ENCODE data around the gene DHX36. TPM values are rescaled to one million over a fixed set of nuclear protein-coding genes. Genes with fewer than 3 reads are reported as not detected.

Gene DHX36
- total RNA-seq, 2 experiments from 2014 or later: 73.1 to 74.0 TPM

DNA sequence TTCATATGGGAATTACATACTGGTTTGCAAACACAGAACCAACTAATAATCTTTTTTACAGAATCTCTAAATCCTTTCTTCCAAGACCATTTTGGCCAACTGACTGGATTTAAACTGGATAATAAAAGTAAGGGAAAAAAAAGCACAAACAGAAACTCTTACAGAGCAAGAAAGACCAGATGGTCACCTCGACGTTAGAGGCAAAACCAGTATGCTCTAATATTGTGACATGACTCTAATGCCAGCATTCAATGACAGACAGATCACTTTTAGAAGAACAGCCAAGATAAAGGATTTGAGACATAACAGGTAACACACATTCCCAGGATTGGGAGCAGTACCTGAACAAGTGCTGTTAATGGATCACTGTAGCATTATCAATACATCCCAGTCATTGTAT is 50.9 kb downstream of the DHX36 start:
- Mint-ChIP-seq H3K9me3 (peaks cover 1% of the 10 kb centered on the region), H3K4me1 (peaks cover 1% of the 10 kb centered on the region), H3K27me3 (no peaks in the 10 kb centered on the region), H3K4me3 (no peak overlapping the region), H3K36me3 (ENCODE audit: low read depth) (peaks cover 65% of the 10 kb centered on the region), H3K27ac (no peak overlapping the region)
- ChIA-PET CTCF (no interaction called here), POLR2A (no interaction called here)
- no peak for DNase-seq

DNA sequence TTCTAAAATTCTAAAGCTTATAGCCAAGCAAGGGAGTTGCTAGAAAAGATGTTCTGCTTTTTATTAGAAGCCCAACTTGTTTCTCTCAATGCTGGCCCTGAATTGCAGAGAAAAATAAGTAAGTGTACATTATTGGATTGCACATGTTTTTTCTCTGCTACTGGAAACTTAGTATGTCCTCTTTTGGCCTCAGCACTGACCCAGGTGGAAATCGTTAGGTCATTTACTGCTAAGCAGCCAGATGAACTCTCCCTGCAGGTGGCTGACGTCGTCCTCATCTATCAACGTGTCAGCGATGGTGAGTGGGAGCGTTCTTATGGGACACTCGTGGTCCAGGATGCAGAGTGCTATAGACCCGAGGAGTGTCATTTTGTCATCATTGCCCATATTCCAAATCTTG is 69.8 kb downstream of the DHX36 start:
- CTCF ChIA-PET: interaction anchor here (1.7 to 2.7 kb wide), 2 partner anchors 8 to 134 kb away, joined by 4 to 9 read pairs; partner anchors contain the start of gene ARHGEF26
- no peaks in the 10 kb centered on the region for H3K9me3 Mint-ChIP-seq
- POLR2A ChIA-PET: no interaction called here
- no peak overlapping the region for H3K27ac Mint-ChIP-seq
- DNase-seq: no peak
- H3K4me1 Mint-ChIP-seq: no peaks in the 10 kb centered on the region
- no peak overlapping the region for H3K4me3 Mint-ChIP-seq
- H3K36me3 Mint-ChIP-seq (ENCODE audit: low read depth): peaks cover 55% of the 10 kb centered on the region
- no peaks in the 10 kb centered on the region for H3K27me3 Mint-ChIP-seq

DNA sequence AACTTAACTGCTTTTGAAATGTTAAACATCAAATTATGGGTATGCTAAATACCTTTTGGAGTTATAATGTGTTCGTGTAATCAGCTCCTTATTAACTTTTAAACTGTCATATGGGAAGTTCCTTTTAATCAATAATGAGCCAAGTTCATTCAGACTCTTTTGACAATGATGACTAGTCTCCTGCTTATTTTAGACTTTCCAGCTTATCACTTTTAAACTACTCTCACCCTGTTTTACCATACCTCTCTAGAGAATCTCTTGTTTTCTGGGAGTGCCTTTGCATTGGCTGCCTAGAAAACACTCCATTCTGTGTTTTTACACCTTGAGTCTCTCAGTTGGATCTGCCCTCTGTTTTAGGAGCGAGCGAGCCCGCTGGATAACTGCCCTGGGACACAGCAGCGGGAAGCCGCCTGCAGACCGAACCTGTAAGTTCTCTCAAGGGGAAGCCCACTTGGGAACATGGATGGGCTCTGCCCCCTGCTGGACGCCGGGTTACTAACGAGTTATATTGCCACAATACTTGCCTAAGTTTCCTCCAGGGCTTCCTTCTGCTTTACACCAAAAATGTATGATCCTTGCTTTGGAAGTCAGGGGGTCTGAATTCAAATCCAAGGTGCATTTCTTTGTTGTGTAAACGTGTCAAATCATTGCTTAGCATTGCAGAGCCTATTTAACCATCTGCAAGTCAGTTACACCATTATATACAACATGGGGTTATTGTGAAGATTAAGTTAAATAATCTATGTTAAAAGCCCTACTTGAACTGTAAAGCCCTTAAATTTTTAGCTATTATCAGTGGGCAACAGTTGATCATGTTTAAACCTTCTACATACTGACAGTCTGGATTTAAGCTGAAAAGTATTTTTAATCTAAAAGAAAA is 71.3 kb downstream of the DHX36 start:
- DNase-seq: peak; percentile 68
- POLR2A ChIA-PET: no interaction called here
- Mint-ChIP-seq H3K27ac (no peak overlapping the region), H3K9me3 (no peaks in the 10 kb centered on the region), H3K27me3 (no peaks in the 10 kb centered on the region), H3K4me1 (no peaks in the 10 kb centered on the region), H3K4me3 (no peak overlapping the region), H3K36me3 (ENCODE audit: low read depth) (peaks cover 46% of the 10 kb centered on the region)
- CTCF ChIA-PET: interaction anchor here (0.7 to 2.7 kb wide), 12 partner anchors 10 to 809 kb away, joined by 3 to 9 read pairs (median 3); partner anchors contain the start of gene ARHGEF26

DNA sequence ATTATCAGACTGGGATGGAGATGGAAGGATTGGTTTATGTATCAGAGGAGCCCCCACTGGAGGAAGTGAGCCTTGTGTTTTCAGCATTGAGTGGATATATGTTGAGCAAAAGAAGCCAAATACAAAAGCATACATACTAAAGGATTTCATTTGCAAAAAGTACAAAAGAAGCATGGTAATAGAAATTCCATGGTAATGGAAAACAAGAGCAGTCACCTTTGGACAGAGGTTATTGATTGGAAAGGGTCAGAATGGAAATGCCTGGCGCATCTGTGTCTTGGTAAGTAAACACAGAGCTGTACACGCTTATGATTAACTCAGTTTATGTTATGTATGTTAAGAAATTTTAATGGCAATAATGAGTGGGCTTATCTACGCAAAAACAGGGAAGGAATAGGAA is 72.7 kb downstream of the DHX36 start:
- no peaks in the 10 kb centered on the region for H3K9me3 Mint-ChIP-seq
- no peak overlapping the region for H3K27ac Mint-ChIP-seq
- H3K36me3 Mint-ChIP-seq (ENCODE audit: low read depth): peaks cover 46% of the 10 kb centered on the region
- ChIA-PET CTCF (no interaction called here), POLR2A (no interaction called here)
- H3K4me3 Mint-ChIP-seq: no peak overlapping the region
- H3K4me1 Mint-ChIP-seq: no peaks in the 10 kb centered on the region
- DNase-seq: no peak
- H3K27me3 Mint-ChIP-seq: no peaks in the 10 kb centered on the region

DNA sequence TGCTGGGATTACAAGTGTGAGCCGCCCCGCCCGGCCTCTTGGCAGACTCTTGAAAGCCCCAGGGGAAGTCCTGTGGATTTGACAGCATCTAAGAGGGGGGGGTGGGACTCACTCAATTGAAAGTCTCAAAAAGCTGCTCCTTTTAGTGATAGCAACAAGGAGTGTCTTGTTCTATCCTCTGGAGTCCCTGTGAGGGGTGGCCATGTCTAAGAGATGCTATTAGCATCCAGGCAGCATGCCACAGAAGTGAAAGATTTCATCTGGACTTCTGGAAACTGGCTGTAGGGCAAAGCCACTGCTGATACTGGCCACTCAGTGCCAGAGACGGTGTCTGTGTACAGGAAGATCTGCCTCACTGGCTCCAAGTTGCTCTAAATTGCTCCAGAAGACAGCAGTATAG is 74.0 kb downstream of the DHX36 start:
- no peak for DNase-seq
- no peak overlapping the region for H3K27ac Mint-ChIP-seq
- no peak overlapping the region for H3K4me3 Mint-ChIP-seq
- ChIA-PET POLR2A (no interaction called here), CTCF (no interaction called here)
- H3K36me3 Mint-ChIP-seq (ENCODE audit: low read depth): peaks cover 43% of the 10 kb centered on the region
- peaks cover 1% of the 10 kb centered on the region for H3K4me1 Mint-ChIP-seq
- no peaks in the 10 kb centered on the region for H3K27me3 Mint-ChIP-seq
- no peaks in the 10 kb centered on the region for H3K9me3 Mint-ChIP-seq

DNA sequence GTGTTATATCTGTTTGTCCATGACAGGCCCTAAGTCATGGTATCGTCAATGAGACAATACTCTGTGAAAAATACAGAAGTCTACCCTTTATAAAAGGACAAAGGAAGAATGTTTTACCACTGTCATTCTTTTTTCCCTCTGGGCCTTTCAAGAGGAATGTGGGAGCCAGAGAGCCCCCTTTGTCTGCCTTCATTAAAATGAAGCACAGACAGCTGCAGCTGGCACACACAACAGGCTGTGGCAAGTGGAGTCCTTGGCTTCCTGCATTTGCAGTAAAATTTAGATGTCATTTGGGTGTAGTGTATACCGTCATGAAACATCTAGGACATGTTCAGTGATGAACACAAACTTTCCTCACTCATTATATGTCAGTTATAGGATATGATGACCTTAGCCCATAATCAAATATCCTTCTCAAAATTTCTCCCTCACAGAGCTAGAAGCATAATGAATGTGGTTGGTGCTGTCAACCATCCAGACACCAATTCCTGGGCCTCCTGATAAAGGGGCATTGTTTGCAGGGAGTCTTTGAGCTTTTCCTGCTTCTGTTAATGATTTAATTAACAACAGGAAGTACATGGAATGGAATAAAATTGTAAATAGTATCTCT is 76.4 kb downstream of the DHX36 start:
- H3K27me3 Mint-ChIP-seq: no peaks in the 10 kb centered on the region
- CTCF ChIA-PET: no interaction called here

DNA sequence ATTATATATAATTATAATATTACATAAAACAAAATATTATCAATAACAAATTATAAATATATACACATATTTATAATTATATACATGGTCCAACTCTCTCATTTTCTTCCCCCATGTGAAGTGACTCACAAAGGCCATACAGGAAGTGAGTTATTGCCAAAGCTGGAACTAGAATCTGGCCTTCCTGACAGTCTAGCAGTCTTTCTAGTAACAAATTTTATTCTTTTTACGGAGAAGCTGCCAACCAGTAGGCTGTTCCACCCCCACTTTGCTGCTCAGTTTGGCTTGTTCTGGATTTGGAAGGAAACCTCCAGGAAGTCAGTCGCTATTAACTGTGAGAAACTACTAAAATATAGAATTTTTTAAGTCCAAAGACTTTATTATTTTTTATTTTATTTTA is 79.6 kb downstream of the DHX36 start:
- ChIA-PET CTCF (no interaction called here), POLR2A (no interaction called here)

More for the DNA sequence above, 76.4 kb downstream of the DHX36 start:
- H3K4me3 Mint-ChIP-seq: no peak overlapping the region
- DNase-seq: no peak
- H3K4me1 Mint-ChIP-seq: peaks cover 1% of the 10 kb centered on the region
- no peak overlapping the region for H3K27ac Mint-ChIP-seq
- peaks cover 32% of the 10 kb centered on the region for H3K36me3 Mint-ChIP-seq (ENCODE audit: low read depth)
- POLR2A ChIA-PET: no interaction called here
- H3K9me3 Mint-ChIP-seq: no peaks in the 10 kb centered on the region

DNA sequence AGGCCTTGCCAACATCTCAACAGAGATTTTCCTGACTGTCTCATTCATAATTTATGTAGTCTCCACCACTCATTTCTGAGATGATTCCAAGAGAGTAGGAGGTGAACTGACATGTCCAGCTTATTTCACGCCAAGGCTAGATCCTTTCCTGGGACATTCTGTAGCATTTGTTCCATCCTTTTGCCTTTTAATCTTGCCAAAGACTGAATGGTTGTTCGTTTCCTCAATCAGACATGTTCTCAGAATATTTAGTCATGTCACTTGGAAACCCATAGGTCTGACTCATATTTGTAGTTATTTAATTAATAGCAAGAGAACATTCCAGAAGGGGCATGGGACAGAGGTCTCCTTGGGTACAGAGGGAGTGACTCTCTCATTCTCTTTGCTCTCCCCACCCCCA is 80.9 kb downstream of the DHX36 start:
- peaks cover 1% of the 10 kb centered on the region for H3K4me1 Mint-ChIP-seq
- H3K27me3 Mint-ChIP-seq: no peaks in the 10 kb centered on the region
- no peak overlapping the region for H3K4me3 Mint-ChIP-seq
- DNase-seq: no peak
- no peak overlapping the region for H3K27ac Mint-ChIP-seq
- POLR2A ChIA-PET: no interaction called here
- CTCF ChIA-PET: no interaction called here
- H3K9me3 Mint-ChIP-seq: no peaks in the 10 kb centered on the region
- H3K36me3 Mint-ChIP-seq (ENCODE audit: low read depth): peaks cover 13% of the 10 kb centered on the region

More for the DNA sequence above, 79.6 kb downstream of the DHX36 start:
- Mint-ChIP-seq H3K4me3 (no peak overlapping the region), H3K4me1 (peaks cover 1% of the 10 kb centered on the region), H3K9me3 (no peaks in the 10 kb centered on the region), H3K36me3 (ENCODE audit: low read depth) (peaks cover 16% of the 10 kb centered on the region), H3K27ac (no peak overlapping the region), H3K27me3 (no peaks in the 10 kb centered on the region)
- no peak for DNase-seq

DNA sequence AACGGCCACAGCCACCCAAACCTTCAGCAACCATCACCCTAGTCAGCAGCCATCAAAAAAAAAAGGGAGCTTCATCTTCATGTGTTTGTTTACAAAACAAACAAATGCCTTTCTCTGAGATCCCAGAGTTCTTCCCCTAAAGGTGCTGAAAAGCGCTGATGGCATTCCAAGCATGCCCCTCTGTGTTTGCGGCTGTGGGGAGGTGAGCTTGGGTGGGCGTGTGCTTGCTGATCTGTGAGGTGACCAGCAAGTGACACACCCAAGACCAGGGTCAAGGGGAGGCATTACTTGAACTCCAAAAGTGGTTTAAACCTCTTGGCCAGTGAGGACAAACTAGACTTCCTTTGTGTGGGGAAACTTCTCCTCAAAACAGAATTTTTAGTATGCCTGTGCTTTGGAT is 81.5 kb downstream of the DHX36 start:
- no peak overlapping the region for H3K4me3 Mint-ChIP-seq
- peaks cover 13% of the 10 kb centered on the region for H3K36me3 Mint-ChIP-seq (ENCODE audit: low read depth)
- CTCF ChIA-PET: no interaction called here
- H3K27me3 Mint-ChIP-seq: no peaks in the 10 kb centered on the region
- peaks cover 5% of the 10 kb centered on the region for H3K4me1 Mint-ChIP-seq
- POLR2A ChIA-PET: no interaction called here
- no peak overlapping the region for H3K27ac Mint-ChIP-seq
- no peak for DNase-seq
- no peaks in the 10 kb centered on the region for H3K9me3 Mint-ChIP-seq

DNA sequence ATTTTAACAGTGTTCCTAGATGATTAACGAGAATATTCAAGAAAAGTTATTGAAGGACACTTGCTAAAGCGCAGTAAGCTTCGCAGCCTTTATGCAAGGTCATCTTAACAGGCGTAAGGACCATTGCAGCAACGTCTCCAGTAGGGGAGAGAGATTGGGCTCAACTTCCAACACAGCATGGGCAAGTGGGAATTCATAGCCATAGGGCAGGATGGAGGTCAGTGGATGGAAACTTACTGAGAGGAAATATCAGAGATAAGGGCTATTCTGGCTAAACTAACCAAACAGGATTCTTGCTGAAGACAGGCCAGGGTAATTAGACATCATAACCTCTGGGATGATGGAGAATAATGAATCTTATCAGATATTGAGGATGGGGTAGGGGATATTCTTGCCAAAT is 82.8 kb downstream of the DHX36 start:
- Mint-ChIP-seq H3K4me1 (peaks cover 9% of the 10 kb centered on the region), H3K36me3 (ENCODE audit: low read depth) (peaks cover 3% of the 10 kb centered on the region), H3K4me3 (no peak overlapping the region), H3K27me3 (no peaks in the 10 kb centered on the region), H3K9me3 (no peaks in the 10 kb centered on the region), H3K27ac (no peak overlapping the region)
- ChIA-PET CTCF (no interaction called here), POLR2A (no interaction called here)
- DNase-seq: no peak

DNA sequence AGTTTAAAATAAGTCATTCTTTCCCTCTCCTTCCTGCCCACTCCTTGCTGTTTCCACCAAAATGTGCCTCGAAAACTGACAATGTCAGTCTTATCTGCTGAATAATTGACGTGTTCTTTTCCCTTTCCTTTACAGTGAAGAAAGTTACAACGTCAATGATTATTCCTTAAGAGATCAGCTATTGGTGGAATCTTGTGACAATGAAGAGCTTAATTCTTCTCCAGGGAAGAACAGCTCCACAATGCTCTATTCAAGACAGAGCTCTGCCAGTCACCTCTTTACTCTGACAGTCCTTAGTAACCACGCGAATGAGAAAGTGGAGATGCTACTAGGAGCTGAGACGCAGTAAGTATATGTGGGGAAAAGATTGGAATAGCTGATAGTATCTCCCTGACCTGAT is 84.1 kb downstream of the DHX36 start:
- no peaks in the 10 kb centered on the region for H3K9me3 Mint-ChIP-seq
- ChIA-PET CTCF (no interaction called here), POLR2A (no interaction called here)
- H3K27me3 Mint-ChIP-seq: no peaks in the 10 kb centered on the region
- no peak overlapping the region for H3K27ac Mint-ChIP-seq
- H3K4me3 Mint-ChIP-seq: no peak overlapping the region
- H3K36me3 Mint-ChIP-seq (ENCODE audit: low read depth): no peaks in the 10 kb centered on the region
- DNase-seq: no peak
- peaks cover 8% of the 10 kb centered on the region for H3K4me1 Mint-ChIP-seq

DNA sequence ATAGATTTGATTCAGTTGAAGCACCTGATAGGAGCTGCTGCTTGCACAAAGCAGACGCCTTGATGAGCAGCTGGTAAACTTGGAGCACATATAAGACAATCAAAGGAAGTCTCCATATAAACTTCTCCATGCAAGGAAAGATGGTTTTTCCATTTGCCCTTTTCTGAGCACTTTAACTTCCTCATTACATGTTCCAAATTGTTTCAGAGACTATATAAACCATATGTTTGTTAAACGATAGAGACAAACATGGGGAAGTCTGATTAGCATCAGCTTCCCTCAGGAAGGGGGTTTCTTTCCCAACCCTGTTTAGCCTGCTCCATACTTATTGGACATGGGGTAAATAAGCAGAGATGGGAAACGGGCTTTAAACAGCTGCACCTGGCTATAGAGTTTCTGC is 88.0 kb downstream of the DHX36 start:
- H3K9me3 Mint-ChIP-seq: no peaks in the 10 kb centered on the region
- no peak for DNase-seq
- H3K4me1 Mint-ChIP-seq: peaks cover 8% of the 10 kb centered on the region
- no peak overlapping the region for H3K4me3 Mint-ChIP-seq
- no peak overlapping the region for H3K27ac Mint-ChIP-seq
- peaks cover 9% of the 10 kb centered on the region for H3K27me3 Mint-ChIP-seq
- CTCF ChIA-PET: no interaction called here
- POLR2A ChIA-PET: interaction anchor here (0.6 kb wide), 1 partner anchor 1921 kb away, joined by 3 read pairs; no protein-coding TSS in a partner anchor
- no peaks in the 10 kb centered on the region for H3K36me3 Mint-ChIP-seq (ENCODE audit: low read depth)

DNA sequence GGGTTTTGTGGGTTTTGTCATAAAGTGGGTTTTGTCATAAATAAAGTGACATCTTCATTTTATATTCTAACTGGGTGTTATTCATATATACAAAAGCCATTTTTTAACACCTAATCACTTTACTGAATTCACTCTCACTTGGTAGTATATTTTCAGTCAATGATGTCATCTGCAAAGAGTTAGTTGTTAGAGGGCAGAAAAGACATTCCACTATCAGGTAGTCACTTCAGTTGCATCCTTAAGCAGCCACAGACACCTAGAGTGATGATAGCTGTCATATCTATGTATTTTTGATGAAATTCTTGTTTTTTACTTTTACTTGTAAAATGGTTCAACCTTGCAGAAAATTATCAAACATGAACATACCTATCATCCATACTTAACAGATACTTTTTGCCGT is 89.0 kb downstream of the DHX36 start:
- Mint-ChIP-seq H3K9me3 (no peaks in the 10 kb centered on the region), H3K27ac (no peak overlapping the region), H3K27me3 (peaks cover 9% of the 10 kb centered on the region), H3K4me3 (no peak overlapping the region), H3K4me1 (peaks cover 8% of the 10 kb centered on the region), H3K36me3 (ENCODE audit: low read depth) (no peaks in the 10 kb centered on the region)
- DNase-seq: no peak
- ChIA-PET POLR2A (no interaction called here), CTCF (no interaction called here)

DNA sequence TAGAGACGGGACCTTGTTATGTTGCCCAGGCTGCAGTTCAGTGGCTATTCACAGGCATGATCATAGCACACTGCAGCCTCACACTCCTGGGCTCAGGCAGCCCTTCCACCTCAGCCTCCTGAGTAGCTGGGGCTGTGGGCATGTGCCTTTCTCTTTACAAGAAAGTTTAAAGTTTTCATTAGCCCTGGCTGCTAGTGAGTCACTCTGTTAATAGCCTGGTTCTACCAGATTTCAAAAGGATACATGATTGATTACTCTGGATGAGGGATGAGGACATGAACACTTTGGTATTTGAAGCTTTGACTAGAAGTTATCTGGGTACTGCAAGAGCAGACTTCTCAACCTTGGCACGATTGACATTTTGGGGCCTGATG is 95.1 kb downstream of the DHX36 start:
- ChIA-PET CTCF (no interaction called here), POLR2A (no interaction called here)
- H3K27ac Mint-ChIP-seq: no peak overlapping the region
- peaks cover 20% of the 10 kb centered on the region for H3K27me3 Mint-ChIP-seq
- no peak for DNase-seq
- H3K9me3 Mint-ChIP-seq: no peaks in the 10 kb centered on the region
- no peaks in the 10 kb centered on the region for H3K36me3 Mint-ChIP-seq (ENCODE audit: low read depth)
- H3K4me3 Mint-ChIP-seq: no peak overlapping the region
- no peaks in the 10 kb centered on the region for H3K4me1 Mint-ChIP-seq

All from activated CD4-positive, alpha-beta memory T cell treated with anti-CD3 and anti-CD28 coated beads, Interleukin-2, amount 10 ng/mL, durations not matched to agents 7 days and 5 days (primary cell).